CD14-positive monocyte (primary cell): Measurements from ENCODE around the gene RBMX. TPM values are rescaled to one million over a fixed set of nuclear protein-coding genes. Genes with fewer than 3 reads are reported as not detected.

Experiments used
- DNase-seq, 3 donors: peaks; one replicate each; pipeline ENCODE4 v3.0.0-alpha.2; 2011 to 2022
- H2AFZ ChIP-seq: 2 replicates; pipeline ENCODE4 v1.6.0; 2012; ENCODE audit warnings: mild to moderate bottlenecking, low read depth, low read length, inconsistent platforms; ENCODE audit not compliant: insufficient read depth, poor library complexity, severe bottlenecking
- H3K27ac ChIP-seq, 2 donors: 1 replicate in 1 of 2; 2 replicates in 1 of 2; pipeline ENCODE4 v1.5.1; 2012 to 2013; ENCODE audit warnings: low read length in 2 of 2, control low read depth in 1 of 2, inconsistent platforms in 1 of 2, low read depth in 1 of 2, mild to moderate bottlenecking in 1 of 2
- H3K27me3 ChIP-seq, 2 donors: one replicate each; pipeline versions ENCODE4 v1.6.0 to v1.6.1; 2011 to 2013; ENCODE audit warnings: low read length in 2 of 2; ENCODE audit not compliant: control insufficient read depth in 2 of 2, insufficient read depth in 2 of 2
- H3K36me3 ChIP-seq, 2 donors: replicated peaks in 1 of 2; 1 replicate in 1 of 2; 2 replicates in 1 of 2; pipeline versions ENCODE4 v1.5.1 to v1.6.1; 2012 to 2013; ENCODE audit warnings: low read length in 2 of 2, control low read depth in 1 of 2, inconsistent platforms in 1 of 2, mild to moderate bottlenecking in 1 of 2; ENCODE audit not compliant: insufficient read depth in 2 of 2, control insufficient read depth in 1 of 2
- H3K4me1 ChIP-seq, 2 donors: 1 replicate in 1 of 2; 2 replicates in 1 of 2; pipeline versions ENCODE4 v1.5.1 to v1.6.1; 2012 to 2013; ENCODE audit warnings: low read length in 2 of 2, control low read depth in 1 of 2, inconsistent platforms in 1 of 2, mild to moderate bottlenecking in 1 of 2, moderate library complexity in 1 of 2; ENCODE audit not compliant: insufficient read depth in 2 of 2, control insufficient read depth in 1 of 2
- H3K4me2 ChIP-seq: replicated peaks from 2 replicates; pipeline ENCODE3; 2012; ENCODE audit warnings: low read length, moderate library complexity, mild to moderate bottlenecking; ENCODE audit not compliant: poor library complexity, severe bottlenecking; ENCODE audit errors: extremely low read depth
- H3K4me3 ChIP-seq, 3 experiments: fragments of 200-600 bp in 1 of 3; sonication (generic) in 1 of 3; replicated peaks in 1 of 3; 1 replicate in 2 of 3; 2 replicates in 1 of 3; pipeline ENCODE4 v1.5.1; 2011 to 2013; ENCODE audit warnings: low read length in 3 of 3, mild to moderate bottlenecking in 3 of 3, control low read depth in 2 of 3, low read depth in 2 of 3, inconsistent platforms in 1 of 3, moderate library complexity in 1 of 3
- H3K79me2 ChIP-seq: 2 replicates; pipeline ENCODE4 v1.6.0; 2012; ENCODE audit warnings: mild to moderate bottlenecking, control low read depth, inconsistent platforms, low read length, moderate library complexity; ENCODE audit not compliant: insufficient read depth
- H3K9ac ChIP-seq: 2 replicates; pipeline ENCODE4 v1.6.0; 2017; ENCODE audit warnings: low read length, mild to moderate bottlenecking; ENCODE audit not compliant: insufficient read depth, poor library complexity, severe bottlenecking
- H3K9me3 ChIP-seq, 2 donors: replicated peaks in 1 of 2; 1 replicate in 1 of 2; 2 replicates in 1 of 2; pipeline versions ENCODE4 v1.5.1 to v1.6.1; 2012 to 2013; ENCODE audit warnings: low read length in 2 of 2, control low read depth in 1 of 2; ENCODE audit not compliant: control insufficient read depth in 1 of 2, insufficient read depth in 1 of 2
- H4K20me1 ChIP-seq: 2 replicates; pipeline ENCODE4 v1.6.0; 2012; ENCODE audit warnings: mild to moderate bottlenecking, low read length, control low read depth, moderate library complexity; ENCODE audit not compliant: insufficient read depth
- H3K27ac Mint-ChIP-seq, 7 donors: one replicate each; pipeline ENCODE4 v1.8.0; 2020; ENCODE audit warnings: mild to moderate bottlenecking in 7 of 7, mixed read lengths in 7 of 7, moderate library complexity in 6 of 7, inconsistent platforms in 2 of 7
- H3K27me3 Mint-ChIP-seq, 3 donors: one replicate each; pipeline ENCODE4 v1.8.0; 2021 to 2022; ENCODE audit warnings: low read depth in 3 of 3, mild to moderate bottlenecking in 3 of 3, mixed read lengths in 3 of 3, moderate library complexity in 3 of 3, inconsistent platforms in 1 of 3
- H3K36me3 Mint-ChIP-seq, 2 donors: one replicate each; pipeline ENCODE4 v1.8.0; 2020; ENCODE audit warnings: mixed read lengths in 2 of 2, inconsistent platforms in 1 of 2, mild to moderate bottlenecking in 1 of 2
- H3K4me1 Mint-ChIP-seq: one replicate; pipeline ENCODE4 v1.8.0; 2020; ENCODE audit warnings: mild to moderate bottlenecking, mixed read lengths
- H3K4me3 Mint-ChIP-seq, 2 donors: one replicate each; pipeline ENCODE4 v1.8.0; 2020; ENCODE audit warnings: mild to moderate bottlenecking in 2 of 2, mixed read lengths in 2 of 2, moderate library complexity in 1 of 2
- H3K9me3 Mint-ChIP-seq, 7 donors: one replicate each; pipeline ENCODE4 v1.8.0; 2020 to 2022; ENCODE audit warnings: mixed read lengths in 7 of 7, mild to moderate bottlenecking in 6 of 7, moderate library complexity in 6 of 7, inconsistent platforms in 2 of 7
- CTCF ChIP-seq: fragments of 200-600 bp; IDR thresholded peaks from one replicate; pipeline ENCODE4 v1.8.0; 2022; ENCODE audit warnings: antibody characterized with exemption, mild to moderate bottlenecking
- WGBS: methylation state at CpG from one replicate; pipeline ENCODE4 v1.1.5; 2013; ENCODE audit warnings: missing lambda C conversion rate; ENCODE audit not compliant: insufficient coverage; 5-methylcytosine and 5-hydroxymethylcytosine counted together
- intact Hi-C, 2 donors: fragments of 100-400 bp; cut with micrococcal nuclease; formaldehyde crosslinking; loops; one replicate each; pipeline versions ENCODE4 v1.15.0 to v1.15.1; 2023
- polyA plus RNA-seq, 3 donors: library from polyadenylated mRNA; depleted of rRNA in 1 of 3; unstranded in 2 of 3; stranded (reverse) in 1 of 3; fragments of 300-500 nt in 2 of 3; fragments of >200 nt in 1 of 3; fragmentation: Illumina TruSeq in 2 of 3; gene quantifications; 1 replicate in 2 of 3; 2 replicates in 1 of 3; pipeline ENCODE4 v1.2.3, GENCODE V29; 2012 to 2021

Gene RBMX
- polyA plus RNA-seq, 3 donors: 97.3 to 121 (median 112) TPM

GRCh38 chrX:136829413-136829812 lies 51.1 kb downstream of the RBMX start:
- Histone ChIP-seq H3K36me3 (no peaks in the 10 kb centered on the region), H3K4me3 (no peak overlapping the region), H3K9ac (no peak overlapping the region), H3K4me1 (peaks cover 21 to 28% of the 10 kb centered on the region in 2 donors), H3K27ac (peak overlapping the region; percentile 23 to 35), H3K79me2 (no peaks in the 10 kb centered on the region), H2AFZ (no peak overlapping the region), H3K27me3 (no peaks in the 10 kb centered on the region), H4K20me1 (no peaks in the 10 kb centered on the region), H3K4me2 (no peak overlapping the region), H3K9me3 (no peaks in the 10 kb centered on the region)
- H3K4me3 Mint-ChIP-seq: no peak overlapping the region
- H3K27ac Mint-ChIP-seq: peak overlapping the region in 6 of 7 donors; percentile 65 to 82 (median 81)
- DNase-seq: peak; percentile 6 to 49 (median 27)
- no peaks in the 10 kb centered on the region for H3K36me3 Mint-ChIP-seq
- H3K9me3 Mint-ChIP-seq: peaks cover 0 to 3% (median 0%) of the 10 kb centered on the region in 7 donors
- H3K4me1 Mint-ChIP-seq: peaks cover 24% of the 10 kb centered on the region
- intact Hi-C loops: no loop called here
- peaks cover 0 to 1% (median 0%) of the 10 kb centered on the region in 3 donors for H3K27me3 Mint-ChIP-seq
- no peak for TF ChIP-seq CTCF
- 33% methylated on average over 1 of the region's 5 CpGs for WGBS

- H3K4me2 ChIP-seq: peak overlapping the region; percentile 28
- Mint-ChIP-seq H3K4me1 (peaks cover 24% of the 10 kb centered on the region), H3K9me3 (peaks cover 0 to 3% (median 0%) of the 10 kb centered on the region in 7 donors), H3K27ac (peak overlapping the region; percentile 60 to 82 (median 81)), H3K4me3 (no peak overlapping the region), H3K36me3 (no peaks in the 10 kb centered on the region), H3K27me3 (peaks cover 0 to 1% (median 0%) of the 10 kb centered on the region in 3 donors)
- H3K9me3 ChIP-seq: no peaks in the 10 kb centered on the region
- H3K36me3 ChIP-seq: no peaks in the 10 kb centered on the region
- DNase-seq: peak; percentile 46 to 78 (median 68)
- no peaks in the 10 kb centered on the region for H3K27me3 ChIP-seq
- intact Hi-C loops: no loop called here
- no CpG with 5 or more reads among the region's 1 CpG for WGBS
- H3K4me1 ChIP-seq: peaks cover 21 to 28% of the 10 kb centered on the region in 2 donors
- H3K4me3 ChIP-seq: no peak overlapping the region
- no peaks in the 10 kb centered on the region for H3K79me2 ChIP-seq
- peak overlapping the region in 1 of 2 donors; percentile 23 for H3K27ac ChIP-seq
- no peak overlapping the region for H3K9ac ChIP-seq
- no peak overlapping the region for H2AFZ ChIP-seq
- TF ChIP-seq CTCF: no peak
- no peaks in the 10 kb centered on the region for H4K20me1 ChIP-seq
Measured at GRCh38 chrX:136828830-136829229, 51.7 kb downstream of the RBMX start.
